Mesenchymal stem cell (in vitro differentiated cells and primary cell): ENCODE measurements around the gene IGSF9B.
A peak's percentile ranks its signal among the peaks of the same experiment; 100 is the strongest.

Experiments
- DNase-seq: peaks from one replicate; pipeline ENCODE4 v3.0.0-alpha.2; 2013
- H2AFZ ChIP-seq: one replicate; pipeline ENCODE4 v1.6.1; 2013; ENCODE audit warnings: low read depth, mild to moderate bottlenecking, control low read depth, inconsistent platforms, low read length, moderate library complexity
- H2AK5ac ChIP-seq: 2 replicates; pipeline ENCODE4 v1.6.1; 2013; ENCODE audit warnings: low read length, moderate library complexity, mild to moderate bottlenecking, inconsistent platforms; ENCODE audit not compliant: severe bottlenecking
- H2BK120ac ChIP-seq: one replicate; pipeline ENCODE4 v1.6.1; 2013; ENCODE audit warnings: low read depth, mild to moderate bottlenecking, inconsistent platforms, low read length, moderate library complexity
- H2BK12ac ChIP-seq, 2 experiments: one replicate each; pipeline ENCODE4 v1.6.1; 2013; ENCODE audit warnings: inconsistent platforms in 2 of 2, low read length in 2 of 2, mild to moderate bottlenecking in 2 of 2, moderate library complexity in 2 of 2, control low read depth in 1 of 2
- H2BK15ac ChIP-seq: one replicate; pipeline ENCODE4 v1.6.1; 2013; ENCODE audit warnings: mild to moderate bottlenecking, low read depth, inconsistent platforms; ENCODE audit not compliant: poor library complexity, severe bottlenecking
- H2BK5ac ChIP-seq: 2 replicates; pipeline ENCODE4 v1.6.1; 2013; ENCODE audit warnings: low read depth, mild to moderate bottlenecking, low read length, control low read depth, inconsistent platforms; ENCODE audit not compliant: poor library complexity, severe bottlenecking
- H3K14ac ChIP-seq, 2 experiments: one replicate each; pipeline ENCODE4 v1.6.1; 2013; ENCODE audit warnings: inconsistent platforms in 2 of 2, low read length in 2 of 2, control low read depth in 1 of 2, mild to moderate bottlenecking in 1 of 2, moderate library complexity in 1 of 2
- H3K18ac ChIP-seq, 2 experiments: one replicate each; pipeline ENCODE4 v1.6.1; 2013; ENCODE audit warnings: inconsistent platforms in 2 of 2, low read length in 2 of 2, control low read depth in 1 of 2, low read depth in 1 of 2, mild to moderate bottlenecking in 1 of 2
- H3K23ac ChIP-seq, 2 experiments: one replicate each; pipeline ENCODE4 v1.6.1; 2013; ENCODE audit warnings: inconsistent platforms in 2 of 2, low read length in 2 of 2, mild to moderate bottlenecking in 2 of 2, moderate library complexity in 2 of 2, control low read depth in 1 of 2
- H3K27ac ChIP-seq: 2 replicates; pipeline ENCODE4 v1.5.1; 2013; ENCODE audit warnings: mild to moderate bottlenecking, moderate library complexity, low read length, control low read depth, inconsistent platforms; ENCODE audit not compliant: poor library complexity, severe bottlenecking
- H3K27me3 ChIP-seq, 2 experiments: 2 replicates each; pipeline versions ENCODE4 v1.6.1 to v1.7.0; 2013; ENCODE audit warnings: low read length in 2 of 2, mild to moderate bottlenecking in 2 of 2, moderate library complexity in 2 of 2, control low read depth in 1 of 2, inconsistent platforms in 1 of 2; ENCODE audit not compliant: control insufficient read depth in 1 of 2, insufficient read depth in 1 of 2
- H3K36me3 ChIP-seq, 2 experiments: 2 replicates each; pipeline versions ENCODE4 v1.6.1 to v1.7.0; 2013; ENCODE audit warnings: low read length in 2 of 2, control low read depth in 1 of 2, inconsistent platforms in 1 of 2, low read depth in 1 of 2, mild to moderate bottlenecking in 1 of 2; ENCODE audit not compliant: insufficient read depth in 2 of 2, control insufficient read depth in 1 of 2
- H3K4ac ChIP-seq, 2 experiments: one replicate each; pipeline ENCODE4 v1.6.1; 2013; ENCODE audit warnings: inconsistent platforms in 2 of 2, low read length in 2 of 2, mild to moderate bottlenecking in 2 of 2, moderate library complexity in 2 of 2, control low read depth in 1 of 2, low read depth in 1 of 2
- H3K4me1 ChIP-seq: 2 replicates; pipeline ENCODE4 v1.6.1; 2013; ENCODE audit warnings: low read depth, low read length, control low read depth; ENCODE audit not compliant: control insufficient read depth, insufficient read depth
- H3K4me2 ChIP-seq: 2 replicates; pipeline ENCODE4 v1.6.1; 2013; ENCODE audit warnings: low read length, mild to moderate bottlenecking, inconsistent platforms; ENCODE audit not compliant: poor library complexity, severe bottlenecking
- H3K4me3 ChIP-seq, 2 experiments: 2 replicates each; pipeline versions ENCODE4 v1.5.1 to v1.7.0; 2013; ENCODE audit warnings: low read length in 2 of 2, mild to moderate bottlenecking in 2 of 2, control low read depth in 1 of 2, low read depth in 1 of 2; ENCODE audit not compliant: insufficient read depth in 1 of 2
- H3K79me1 ChIP-seq: replicated peaks from 2 replicates; pipeline ENCODE4 v1.6.1; 2013; ENCODE audit warnings: mild to moderate bottlenecking, control low read depth, low read length, inconsistent platforms; ENCODE audit not compliant: poor library complexity, severe bottlenecking
- H3K9ac ChIP-seq: 2 replicates; pipeline ENCODE4 v1.7.0; 2013; ENCODE audit warnings: mild to moderate bottlenecking, low read length, moderate library complexity
- H3K9me3 ChIP-seq: 2 replicates; pipeline ENCODE4 v1.7.0; 2013; ENCODE audit warnings: mild to moderate bottlenecking, low read length; ENCODE audit not compliant: control insufficient read depth
- H4K8ac ChIP-seq: one replicate; pipeline ENCODE4 v1.6.1; 2013; ENCODE audit warnings: inconsistent platforms, mild to moderate bottlenecking, low read length, moderate library complexity
- H4K91ac ChIP-seq: one replicate; pipeline ENCODE4 v1.6.1; 2013; ENCODE audit warnings: mild to moderate bottlenecking, low read length, inconsistent platforms
- WGBS: methylation state at CpG from one replicate; pipeline ENCODE4 v1.1.7; 2013; ENCODE audit warnings: mixed read lengths; 5-methylcytosine and 5-hydroxymethylcytosine counted together

Gene IGSF9B

DNA sequence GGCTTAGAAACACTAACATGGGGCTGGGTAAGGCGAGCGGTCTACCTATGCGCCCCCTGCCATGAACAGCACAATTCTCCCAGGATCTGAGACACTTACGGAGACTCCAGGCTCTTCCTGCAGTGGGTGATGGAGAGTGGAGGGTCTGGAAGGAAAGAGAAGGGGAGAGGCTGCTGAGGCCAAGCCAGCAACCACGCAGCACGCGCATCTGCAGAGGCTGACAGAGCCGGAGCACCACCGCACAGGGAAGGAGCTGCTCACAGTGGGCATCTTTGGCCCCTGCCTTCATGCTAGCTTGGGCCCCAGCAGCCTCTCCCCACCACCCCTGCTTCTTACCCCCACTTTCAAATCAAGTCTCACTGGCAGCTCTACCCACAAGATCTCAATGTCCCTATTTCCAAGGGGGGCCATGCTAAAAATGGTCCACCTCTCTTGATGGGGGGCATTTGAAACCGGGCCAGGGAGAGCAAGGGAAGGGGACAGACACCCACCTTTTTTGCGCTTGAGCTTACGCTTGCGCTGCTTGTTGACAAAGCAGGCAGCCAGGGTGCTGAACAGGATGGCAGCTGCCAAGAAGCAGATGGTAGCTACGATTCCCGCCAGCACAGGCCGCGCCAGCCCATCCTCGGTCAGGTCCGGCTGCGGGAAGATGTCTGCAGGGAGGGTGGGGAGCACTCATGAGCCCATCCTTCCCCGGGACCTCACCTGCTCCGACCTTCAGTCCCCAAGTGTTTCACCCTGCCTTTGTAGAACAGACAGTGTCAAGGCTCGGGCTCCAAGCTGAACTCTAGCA is 34.5 kb downstream of the IGSF9B start:
- no peak overlapping the region for H3K23ac ChIP-seq
- no peak overlapping the region for H3K27ac ChIP-seq
- no peak for DNase-seq
- no peak overlapping the region for H3K9ac ChIP-seq
- H3K4me2 ChIP-seq = no peak overlapping the region
- 95% methylated on average over 22 of the region's 23 CpGs for WGBS
- no peak overlapping the region for H2AK5ac ChIP-seq
- H3K36me3 ChIP-seq = no peaks in the 10 kb centered on the region
- no peak overlapping the region for H2BK5ac ChIP-seq
- no peak overlapping the region for H2BK12ac ChIP-seq
- H4K8ac ChIP-seq = no peak overlapping the region
- H3K79me1 ChIP-seq = no peaks in the 10 kb centered on the region
- peaks cover 3 to 11% of the 10 kb centered on the region in 2 experiments for H3K27me3 ChIP-seq
- H2BK15ac ChIP-seq = no peak overlapping the region
- H3K18ac ChIP-seq = no peak overlapping the region
- H3K9me3 ChIP-seq = no peaks in the 10 kb centered on the region
- H3K4ac ChIP-seq = no peak overlapping the region
- H4K91ac ChIP-seq = no peak overlapping the region
- H2BK120ac ChIP-seq = no peak overlapping the region
- no peak overlapping the region for H3K4me3 ChIP-seq
- no peak overlapping the region for H3K14ac ChIP-seq
- no peak overlapping the region for H2AFZ ChIP-seq
- H3K4me1 ChIP-seq = no peaks in the 10 kb centered on the region

DNA sequence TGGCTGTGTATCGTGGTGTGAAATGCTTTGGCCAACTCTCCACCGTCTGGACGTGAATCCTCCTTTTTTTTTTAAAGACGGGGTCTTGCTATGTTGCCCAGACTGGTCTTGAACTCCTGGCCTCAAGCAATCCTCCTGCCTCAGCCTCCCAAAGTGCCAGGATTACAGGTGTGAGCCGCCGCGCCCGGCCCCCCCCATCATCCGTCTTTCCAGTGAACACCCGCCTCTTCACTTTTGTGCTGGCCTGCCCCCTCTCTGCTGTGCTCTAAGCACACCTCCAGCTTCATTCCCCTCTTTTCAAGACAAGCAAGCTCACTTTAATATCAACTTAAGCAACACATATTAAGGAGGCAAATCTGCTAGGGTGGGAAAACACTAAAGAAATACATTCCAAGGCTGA is 35.3 kb downstream of the IGSF9B start:
- Histone ChIP-seq H2AFZ (no peak overlapping the region), H3K14ac (no peak overlapping the region), H2AK5ac (no peak overlapping the region), H3K27me3 (peaks cover 3 to 7% of the 10 kb centered on the region in 2 experiments), H4K91ac (no peak overlapping the region), H3K4me2 (no peak overlapping the region), H2BK12ac (no peak overlapping the region), H2BK120ac (no peak overlapping the region), H2BK15ac (no peak overlapping the region), H3K23ac (no peak overlapping the region), H3K4me1 (no peaks in the 10 kb centered on the region), H3K9me3 (no peaks in the 10 kb centered on the region), H3K79me1 (no peaks in the 10 kb centered on the region), H2BK5ac (no peak overlapping the region), H3K4ac (no peak overlapping the region), H3K27ac (no peak overlapping the region), H3K4me3 (no peak overlapping the region), H3K9ac (no peak overlapping the region), H3K36me3 (no peaks in the 10 kb centered on the region), H4K8ac (no peak overlapping the region), H3K18ac (no peak overlapping the region)
- no peak for DNase-seq
- 95% methylated on average over 10 of the region's 10 CpGs for WGBS

DNA sequence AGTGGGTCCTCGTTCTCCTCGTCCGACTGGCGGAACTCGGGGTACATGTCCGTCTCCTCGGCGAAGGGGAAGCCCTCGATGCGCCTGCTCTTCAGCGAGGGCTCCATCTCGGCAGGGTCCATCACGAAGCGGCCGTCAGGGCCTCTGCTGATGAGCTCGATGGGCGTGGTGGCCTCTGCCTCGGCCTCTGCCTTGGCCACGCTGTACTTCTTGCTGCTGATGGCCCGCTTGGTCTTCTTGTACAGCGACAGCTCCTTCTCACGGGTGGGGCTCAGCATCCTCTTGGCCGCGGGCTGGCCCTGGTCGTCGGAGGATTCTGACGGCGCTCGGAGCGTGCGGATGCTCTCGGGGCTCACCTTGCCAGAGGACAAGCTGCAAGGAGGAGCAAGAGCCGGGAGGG is 35.7 kb downstream of the IGSF9B start:
- no peak overlapping the region for H2BK12ac ChIP-seq
- H2AFZ ChIP-seq = no peak overlapping the region
- no peaks in the 10 kb centered on the region for H3K79me1 ChIP-seq
- H3K18ac ChIP-seq = no peak overlapping the region
- H3K4me1 ChIP-seq = no peaks in the 10 kb centered on the region
- H3K9me3 ChIP-seq = no peaks in the 10 kb centered on the region
- H3K27ac ChIP-seq = no peak overlapping the region
- peak overlapping the region; percentile 68 for H4K91ac ChIP-seq
- no peak overlapping the region for H3K9ac ChIP-seq
- H2BK15ac ChIP-seq = no peak overlapping the region
- H3K14ac ChIP-seq = no peak overlapping the region
- no peak overlapping the region for H3K4me3 ChIP-seq
- no peak overlapping the region for H2BK120ac ChIP-seq
- peaks cover 3 to 11% of the 10 kb centered on the region in 2 experiments for H3K27me3 ChIP-seq
- H3K4ac ChIP-seq = no peak overlapping the region
- H3K4me2 ChIP-seq = no peak overlapping the region
- H2AK5ac ChIP-seq = no peak overlapping the region
- H4K8ac ChIP-seq = no peak overlapping the region
- H3K36me3 ChIP-seq = no peaks in the 10 kb centered on the region
- H3K23ac ChIP-seq = no peak overlapping the region
- WGBS = 93% methylated on average over 33 of the region's 33 CpGs
- no peak for DNase-seq
- H2BK5ac ChIP-seq = no peak overlapping the region

DNA sequence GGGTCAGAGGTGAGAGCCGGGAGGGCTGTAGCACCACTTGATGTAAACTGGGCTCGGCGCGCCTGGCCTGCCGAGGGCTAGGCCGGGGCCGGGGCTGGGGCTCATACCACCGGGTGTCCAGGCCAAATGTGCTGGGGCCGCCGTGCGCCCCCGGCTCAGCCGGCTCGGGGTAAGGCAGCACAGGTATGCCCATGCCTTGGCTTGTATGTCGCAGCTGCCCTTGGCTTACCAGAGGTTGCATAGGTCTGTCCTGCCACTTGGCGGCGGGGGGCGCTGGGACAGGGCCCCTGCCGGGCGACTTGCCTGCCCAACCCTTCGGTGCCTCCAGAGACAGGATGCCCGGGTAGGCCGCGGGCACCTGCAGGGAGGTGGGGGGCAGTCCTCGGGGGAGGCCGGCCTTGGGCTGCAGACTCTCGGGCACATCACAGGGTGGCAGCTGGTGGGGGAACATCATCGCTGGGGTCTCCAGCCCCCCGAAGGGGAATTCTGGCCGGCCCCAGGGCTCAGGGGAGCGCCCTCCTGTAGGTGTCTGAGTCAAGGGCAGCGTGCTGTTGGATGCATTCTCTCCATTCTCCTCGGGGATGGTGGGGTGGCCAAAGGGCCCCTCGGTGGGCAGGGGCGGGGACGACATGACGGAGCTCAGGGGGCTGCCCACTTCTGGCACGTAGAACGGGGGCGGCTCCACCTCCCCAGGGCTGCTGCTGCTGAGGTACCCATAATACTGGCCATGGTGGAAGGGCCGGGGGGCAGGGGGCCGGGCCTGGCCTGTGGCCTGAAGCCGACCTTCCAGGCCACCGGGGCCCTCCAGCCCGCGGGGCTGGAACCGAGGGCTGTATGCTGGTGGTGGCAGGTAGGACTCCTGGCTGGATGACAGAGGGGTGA is 36.4 kb downstream of the IGSF9B start:
- Histone ChIP-seq H2AFZ (no peak overlapping the region), H2BK12ac (no peak overlapping the region), H3K14ac (no peak overlapping the region), H2BK120ac (no peak overlapping the region), H3K9ac (no peak overlapping the region), H4K8ac (no peak overlapping the region), H3K18ac (no peak overlapping the region), H3K4ac (no peak overlapping the region), H3K4me2 (no peak overlapping the region), H3K79me1 (no peaks in the 10 kb centered on the region), H2BK15ac (no peak overlapping the region), H4K91ac (no peak overlapping the region), H2BK5ac (no peak overlapping the region), H3K27ac (no peak overlapping the region), H3K4me3 (no peak overlapping the region), H3K27me3 (peaks cover 3 to 13% of the 10 kb centered on the region in 2 experiments), H3K23ac (no peak overlapping the region), H3K4me1 (no peaks in the 10 kb centered on the region), H2AK5ac (no peak overlapping the region), H3K9me3 (no peaks in the 10 kb centered on the region), H3K36me3 (no peaks in the 10 kb centered on the region)
- WGBS = 93% methylated on average over 46 of the region's 47 CpGs
- no peak for DNase-seq
